Measurements from ENCODE around the gene DBI.

Gene DBI

DNA sequence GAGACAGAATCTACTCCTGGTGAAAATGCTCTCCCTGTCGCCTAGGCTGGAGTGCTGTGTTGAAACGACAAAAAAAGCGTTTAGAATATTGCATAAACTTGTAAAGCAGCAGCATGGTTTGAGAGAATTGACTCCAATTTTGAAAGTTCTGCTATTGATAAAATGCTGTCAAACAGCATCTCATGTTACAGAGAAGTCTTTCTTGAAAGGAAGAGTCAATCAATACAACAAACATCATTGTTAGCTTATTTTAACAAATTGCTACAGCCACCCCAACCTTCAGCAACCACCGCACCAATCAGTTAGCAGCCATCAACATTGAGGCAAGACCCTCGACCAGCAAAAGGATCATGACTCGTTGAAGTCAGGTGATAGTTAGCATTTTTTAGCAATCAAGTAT lies 7.0 kb upstream of the DBI start:
- TF ChIP-seq, protein P1, sequence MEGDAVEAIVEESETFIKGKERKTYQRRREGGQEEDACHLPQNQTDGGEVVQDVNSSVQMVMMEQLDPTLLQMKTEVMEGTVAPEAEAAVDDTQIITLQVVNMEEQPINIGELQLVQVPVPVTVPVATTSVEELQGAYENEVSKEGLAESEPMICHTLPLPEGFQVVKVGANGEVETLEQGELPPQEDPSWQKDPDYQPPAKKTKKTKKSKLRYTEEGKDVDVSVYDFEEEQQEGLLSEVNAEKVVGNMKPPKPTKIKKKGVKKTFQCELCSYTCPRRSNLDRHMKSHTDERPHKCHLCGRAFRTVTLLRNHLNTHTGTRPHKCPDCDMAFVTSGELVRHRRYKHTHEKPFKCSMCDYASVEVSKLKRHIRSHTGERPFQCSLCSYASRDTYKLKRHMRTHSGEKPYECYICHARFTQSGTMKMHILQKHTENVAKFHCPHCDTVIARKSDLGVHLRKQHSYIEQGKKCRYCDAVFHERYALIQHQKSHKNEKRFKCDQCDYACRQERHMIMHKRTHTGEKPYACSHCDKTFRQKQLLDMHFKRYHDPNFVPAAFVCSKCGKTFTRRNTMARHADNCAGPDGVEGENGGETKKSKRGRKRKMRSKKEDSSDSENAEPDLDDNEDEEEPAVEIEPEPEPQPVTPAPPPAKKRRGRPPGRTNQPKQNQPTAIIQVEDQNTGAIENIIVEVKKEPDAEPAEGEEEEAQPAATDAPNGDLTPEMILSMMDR (IDR thresholded peaks at IDR 0.05; ENCODE audit: poor library complexity, severe bottlenecking) = no peak
- H3K27me3 ChIP-seq (ENCODE audit: insufficient read depth, poor library complexity, severe bottlenecking) = no peaks in the 10 kb centered on the region

DNA sequence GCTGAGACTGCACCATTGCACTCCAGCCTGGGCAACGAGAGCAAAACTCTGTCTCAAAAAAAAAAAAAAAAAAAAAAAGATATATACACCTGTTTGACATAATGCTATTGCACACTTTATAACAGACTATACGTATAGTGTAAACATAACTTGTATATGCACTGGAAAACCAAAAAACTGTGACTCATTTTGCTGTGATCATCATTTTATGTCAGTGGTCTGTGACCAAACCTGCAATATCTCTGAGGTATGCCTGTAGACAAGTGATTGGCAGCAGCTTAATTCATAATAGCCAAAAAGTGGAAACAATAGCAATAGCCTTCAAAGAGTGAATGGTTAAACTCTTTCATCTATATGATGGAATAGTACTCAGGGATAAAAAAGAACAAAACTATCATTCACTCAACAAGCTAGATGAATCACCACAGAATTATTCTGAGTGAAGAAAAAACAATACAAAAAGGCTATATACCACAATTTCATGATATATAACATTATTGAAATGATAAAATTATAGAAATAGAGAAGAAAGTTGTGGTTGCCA lies 6.3 kb upstream of the DBI start:
- H3K9me3 ChIP-seq (ENCODE audit: severe bottlenecking) = no peaks in the 10 kb centered on the region
- DNase-seq (ENCODE audit: low spot score) (no peak), ATAC-seq (ENCODE audit: low read depth) (no peak)
- H3K27me3 ChIP-seq (ENCODE audit: insufficient read depth, poor library complexity, severe bottlenecking) = no peaks in the 10 kb centered on the region
- no peaks in the 10 kb centered on the region for H3K36me3 ChIP-seq (ENCODE audit: low read depth)
- TF ChIP-seq, protein P1 (IDR thresholded peaks at IDR 0.05; ENCODE audit: poor library complexity, severe bottlenecking) = no peak
- no peak overlapping the region for H3K27ac ChIP-seq (ENCODE audit: poor library complexity, severe bottlenecking)
- peaks cover 5% of the 10 kb centered on the region for H3K4me1 ChIP-seq (ENCODE audit: insufficient read depth, poor library complexity, severe bottlenecking)
- H3K4me3 ChIP-seq (ENCODE audit: severe bottlenecking) = no peak overlapping the region

More for the DNA sequence above, 7.0 kb upstream of the DBI start:
- ATAC-seq (ENCODE audit: low read depth) = no peak
- H3K4me3 ChIP-seq (ENCODE audit: severe bottlenecking) = no peak overlapping the region
- no peaks in the 10 kb centered on the region for H3K36me3 ChIP-seq (ENCODE audit: low read depth)
- DNase-seq (ENCODE audit: low spot score) = no peak
- H3K4me1 ChIP-seq (ENCODE audit: insufficient read depth, poor library complexity, severe bottlenecking) = no peaks in the 10 kb centered on the region
- H3K9me3 ChIP-seq (ENCODE audit: severe bottlenecking) = no peaks in the 10 kb centered on the region
- no peak overlapping the region for H3K27ac ChIP-seq (ENCODE audit: poor library complexity, severe bottlenecking)

DNA sequence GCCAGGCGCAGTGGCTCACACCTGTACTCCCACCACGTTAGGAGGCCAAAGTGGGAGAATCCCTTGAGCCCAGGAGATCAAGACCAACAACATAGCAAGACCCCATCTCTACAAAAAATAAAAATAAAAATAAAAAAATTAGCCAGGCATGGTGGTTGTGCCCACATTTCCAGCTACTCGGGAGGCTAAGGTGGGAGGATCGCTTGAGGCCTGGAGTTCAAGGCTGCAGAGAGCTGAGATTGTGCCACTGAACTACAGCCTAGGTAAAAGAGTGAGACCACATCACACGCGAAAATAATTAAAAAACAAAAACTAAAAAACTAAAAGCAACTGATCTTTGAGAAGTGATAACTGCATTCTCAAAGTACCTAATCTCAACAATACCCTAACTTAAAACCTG lies 2.0 kb upstream of the DBI start:
- Histone ChIP-seq H3K27ac (ENCODE audit: poor library complexity, severe bottlenecking) (no peak overlapping the region), H3K9me3 (ENCODE audit: severe bottlenecking) (no peaks in the 10 kb centered on the region), H3K36me3 (ENCODE audit: low read depth) (peaks cover 15% of the 10 kb centered on the region), H3K27me3 (ENCODE audit: insufficient read depth, poor library complexity, severe bottlenecking) (no peaks in the 10 kb centered on the region), H3K4me1 (ENCODE audit: insufficient read depth, poor library complexity, severe bottlenecking) (peaks cover 5% of the 10 kb centered on the region), H3K4me3 (ENCODE audit: severe bottlenecking) (no peak overlapping the region)
- ATAC-seq (ENCODE audit: low read depth) (no peak), DNase-seq (ENCODE audit: low spot score) (no peak)
- TF ChIP-seq, protein P1 (IDR thresholded peaks at IDR 0.05; ENCODE audit: poor library complexity, severe bottlenecking) = no peak

DNA sequence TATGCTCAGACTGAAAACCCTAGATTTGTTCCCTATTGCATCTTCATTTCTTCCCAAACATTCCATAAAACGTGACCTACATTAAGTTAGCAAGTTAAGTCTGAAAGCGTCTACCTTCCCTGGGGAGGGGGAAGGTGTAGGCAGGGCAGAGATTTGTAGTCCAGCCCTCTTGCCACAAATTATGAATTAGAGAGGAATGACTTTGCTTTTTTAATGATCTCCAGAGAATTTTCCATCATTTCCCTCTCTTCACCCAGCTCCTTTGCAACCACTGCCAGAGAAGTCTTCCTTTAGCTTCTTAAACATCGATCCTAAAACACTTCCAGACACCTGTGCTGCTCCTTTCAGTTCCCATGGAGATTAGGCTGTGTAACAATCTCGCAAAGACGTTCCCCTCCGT lies 1.3 kb upstream of the DBI start:
- Histone ChIP-seq H3K4me3 (ENCODE audit: severe bottlenecking) (peak overlapping the region; percentile 65), H3K36me3 (ENCODE audit: low read depth) (peaks cover 22% of the 10 kb centered on the region), H3K27ac (ENCODE audit: poor library complexity, severe bottlenecking) (no peak overlapping the region), H3K9me3 (ENCODE audit: severe bottlenecking) (no peaks in the 10 kb centered on the region), H3K27me3 (ENCODE audit: insufficient read depth, poor library complexity, severe bottlenecking) (no peaks in the 10 kb centered on the region), H3K4me1 (ENCODE audit: insufficient read depth, poor library complexity, severe bottlenecking) (peaks cover 5% of the 10 kb centered on the region)
- ATAC-seq (ENCODE audit: low read depth) (no peak), DNase-seq (ENCODE audit: low spot score) (no peak)
- TF ChIP-seq, protein P1 (IDR thresholded peaks at IDR 0.05; ENCODE audit: poor library complexity, severe bottlenecking) = no peak

GRCh38 chr2:119366161-119366648 lies 572 bp upstream of the DBI start:
- Histone ChIP-seq H3K4me3 (ENCODE audit: severe bottlenecking) (peak overlapping the region; percentile 65), H3K9me3 (ENCODE audit: severe bottlenecking) (no peaks in the 10 kb centered on the region), H3K27ac (ENCODE audit: poor library complexity, severe bottlenecking) (peak overlapping the region; percentile 42), H3K4me1 (ENCODE audit: insufficient read depth, poor library complexity, severe bottlenecking) (peaks cover 5% of the 10 kb centered on the region), H3K27me3 (ENCODE audit: insufficient read depth, poor library complexity, severe bottlenecking) (no peaks in the 10 kb centered on the region), H3K36me3 (ENCODE audit: low read depth) (peaks cover 30% of the 10 kb centered on the region)
- TF ChIP-seq, protein P1 (IDR thresholded peaks at IDR 0.05; ENCODE audit: poor library complexity, severe bottlenecking) = no peak
- DNase-seq (ENCODE audit: low spot score) (no peak), ATAC-seq (ENCODE audit: low read depth) (peak; percentile 3; the same call in 2 of the 3 replicates)
